GM12875 (cell line): ENCODE data around the gene MYO5B.

Experiments used
- H3K4me3 ChIP-seq: one replicate; pipeline ENCODE4 v1.5.1; 2011; ENCODE audit warnings: low read depth, low read length, control low read depth
- TF ChIP-seq, protein P1 (sequence below): IDR thresholded peaks from 2 replicates; pipeline ENCODE4 v1.5.1; 2011; ENCODE audit warnings: low read depth, mild to moderate bottlenecking, control low read depth, inconsistent platforms, low read length, moderate library complexity, borderline replicate concordance; ENCODE audit not compliant: insufficient read depth

MYO5B gene

DNA sequence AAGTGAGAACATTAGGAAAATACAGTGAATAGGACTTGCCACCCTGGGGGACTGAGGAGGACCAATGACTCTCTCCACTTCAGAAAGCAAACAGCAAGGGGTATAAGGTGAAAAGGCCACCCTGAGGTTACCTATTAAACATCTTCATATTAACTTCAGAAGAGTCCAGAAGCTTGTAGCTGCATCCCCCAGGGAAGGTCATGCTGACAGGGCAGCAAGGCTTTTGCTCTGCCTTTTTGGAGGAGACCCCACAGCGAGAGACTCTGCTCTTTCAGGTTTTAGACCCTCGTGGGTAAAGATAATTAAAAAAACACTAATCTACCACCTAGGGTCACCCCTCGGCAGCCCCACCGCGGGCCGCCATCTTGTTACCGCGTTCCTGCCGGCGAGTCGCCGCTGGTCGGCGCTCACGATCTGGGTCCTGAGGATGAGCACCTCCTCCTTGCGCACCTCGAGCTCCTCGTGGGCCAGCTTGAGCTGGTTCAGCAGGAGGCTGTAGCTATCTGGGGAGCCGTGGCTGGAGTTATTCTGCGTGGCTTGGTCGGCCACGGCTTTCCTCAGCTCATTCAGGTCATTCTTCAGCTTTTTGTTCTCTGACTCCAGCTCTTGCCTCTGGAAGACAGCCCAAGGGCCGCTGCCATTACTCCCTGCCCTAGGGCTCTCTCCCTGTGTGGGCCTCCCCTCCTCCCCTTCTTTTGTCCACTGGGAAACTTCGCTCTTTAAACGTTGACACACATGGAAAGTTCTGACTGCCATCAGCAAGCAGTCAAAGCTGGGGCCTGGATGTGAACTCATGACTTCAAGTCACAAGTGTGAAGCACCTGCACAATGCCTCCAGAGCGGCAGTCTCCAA, 331.0 kb downstream of the MYO5B start:
- no peak overlapping the region for H3K4me3 ChIP-seq
- TF ChIP-seq, protein P1, sequence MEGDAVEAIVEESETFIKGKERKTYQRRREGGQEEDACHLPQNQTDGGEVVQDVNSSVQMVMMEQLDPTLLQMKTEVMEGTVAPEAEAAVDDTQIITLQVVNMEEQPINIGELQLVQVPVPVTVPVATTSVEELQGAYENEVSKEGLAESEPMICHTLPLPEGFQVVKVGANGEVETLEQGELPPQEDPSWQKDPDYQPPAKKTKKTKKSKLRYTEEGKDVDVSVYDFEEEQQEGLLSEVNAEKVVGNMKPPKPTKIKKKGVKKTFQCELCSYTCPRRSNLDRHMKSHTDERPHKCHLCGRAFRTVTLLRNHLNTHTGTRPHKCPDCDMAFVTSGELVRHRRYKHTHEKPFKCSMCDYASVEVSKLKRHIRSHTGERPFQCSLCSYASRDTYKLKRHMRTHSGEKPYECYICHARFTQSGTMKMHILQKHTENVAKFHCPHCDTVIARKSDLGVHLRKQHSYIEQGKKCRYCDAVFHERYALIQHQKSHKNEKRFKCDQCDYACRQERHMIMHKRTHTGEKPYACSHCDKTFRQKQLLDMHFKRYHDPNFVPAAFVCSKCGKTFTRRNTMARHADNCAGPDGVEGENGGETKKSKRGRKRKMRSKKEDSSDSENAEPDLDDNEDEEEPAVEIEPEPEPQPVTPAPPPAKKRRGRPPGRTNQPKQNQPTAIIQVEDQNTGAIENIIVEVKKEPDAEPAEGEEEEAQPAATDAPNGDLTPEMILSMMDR = no peak

DNA sequence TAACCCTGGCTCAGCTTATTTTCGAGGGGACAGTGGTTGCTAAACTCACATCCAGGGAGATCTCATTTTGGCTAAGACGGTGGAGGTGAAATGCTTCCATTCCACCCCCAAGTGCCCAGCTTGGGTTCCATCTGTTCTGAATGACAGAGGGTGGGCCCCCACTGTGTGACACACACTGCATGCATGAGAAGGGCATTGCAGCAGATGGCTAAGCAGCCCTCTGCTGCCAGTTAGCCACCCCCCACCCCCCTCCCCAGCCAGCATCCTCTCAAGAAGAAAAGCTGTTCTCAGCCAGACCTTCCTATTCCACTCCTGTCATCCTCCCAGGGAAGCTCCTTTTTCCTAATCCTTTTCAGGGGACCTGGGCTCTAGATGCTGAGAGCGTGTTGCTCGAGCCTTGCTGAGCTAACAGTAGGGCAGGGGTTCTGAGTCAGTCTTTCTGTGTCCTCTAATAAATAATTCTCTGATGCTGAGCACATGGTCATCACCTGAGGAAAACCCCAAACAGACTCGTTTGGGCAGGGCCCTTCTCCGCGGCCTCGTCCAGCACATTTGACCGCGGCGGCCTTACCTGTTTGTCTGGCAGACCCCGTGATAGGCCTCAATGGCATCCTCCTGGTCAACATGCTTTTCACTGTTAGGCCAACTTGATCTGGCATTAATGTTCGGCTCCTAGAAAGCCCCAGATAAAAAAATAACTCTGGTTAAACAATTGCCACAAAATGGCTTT, 332.1 kb downstream of the MYO5B start:
- TF ChIP-seq, protein P1 = no peak
- no peak overlapping the region for H3K4me3 ChIP-seq

DNA sequence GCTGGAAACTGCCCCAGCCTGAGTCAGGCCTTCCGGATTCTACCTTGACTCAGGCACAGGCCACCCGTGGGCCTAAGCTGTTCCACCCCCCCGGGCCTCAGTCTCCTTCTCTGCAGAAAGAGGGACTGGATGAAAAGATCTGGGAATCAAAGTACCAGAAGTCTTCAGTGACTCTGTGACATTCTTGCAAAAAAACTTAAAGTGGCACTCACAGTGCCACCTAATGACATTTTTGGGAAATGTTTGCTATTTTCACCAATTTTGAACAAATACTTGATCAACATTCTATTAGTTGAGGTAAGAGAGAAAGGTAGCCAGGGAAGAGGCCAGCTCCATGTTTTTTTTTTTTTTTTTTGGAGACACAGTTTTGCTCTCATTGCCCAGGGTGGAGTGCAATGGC, 333.3 kb downstream of the MYO5B start:
- TF ChIP-seq, protein P1 = peak; percentile 31; the same call in 1 of the 2 replicates
- no peak overlapping the region for H3K4me3 ChIP-seq

DNA sequence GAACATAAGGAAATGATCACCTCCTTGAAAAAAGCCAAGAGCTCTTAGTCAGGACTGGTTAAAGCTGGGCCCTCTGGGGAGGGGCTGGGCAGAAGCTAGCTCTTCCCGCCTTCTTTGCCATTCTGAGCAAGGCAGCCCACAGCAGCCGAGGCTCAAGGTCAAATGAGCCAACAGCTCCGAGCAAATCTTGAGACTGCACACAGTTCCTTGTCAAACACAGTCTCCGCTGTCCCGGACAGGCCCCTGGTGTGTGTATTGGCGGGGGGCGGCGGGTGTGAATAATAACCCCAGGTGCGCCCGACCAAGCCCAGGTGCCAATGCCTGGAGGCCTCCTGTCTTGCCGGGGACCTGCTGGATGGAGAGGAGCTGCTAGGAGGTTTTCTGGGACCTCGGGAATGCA, 335.2 kb downstream of the MYO5B start:
- TF ChIP-seq, protein P1 = no peak
- no peak overlapping the region for H3K4me3 ChIP-seq

DNA sequence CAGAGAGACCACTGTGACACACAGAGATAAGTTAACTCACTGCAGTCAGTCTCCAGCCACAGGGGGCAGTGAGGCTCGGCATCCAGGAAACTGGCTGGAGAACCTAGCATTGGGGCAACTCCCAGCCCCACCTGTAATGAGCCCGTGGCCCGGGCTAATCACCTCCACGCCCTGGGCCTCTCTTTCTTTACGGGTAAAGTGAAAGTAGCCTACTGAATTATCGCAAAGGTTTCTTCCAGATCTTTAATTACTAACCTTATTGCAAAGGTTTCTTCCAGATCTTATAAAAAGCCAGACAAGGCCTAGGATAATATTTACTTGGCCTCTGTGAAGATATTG, 336.0 kb downstream of the MYO5B start:
- TF ChIP-seq, protein P1 = no peak
- no peak overlapping the region for H3K4me3 ChIP-seq

DNA sequence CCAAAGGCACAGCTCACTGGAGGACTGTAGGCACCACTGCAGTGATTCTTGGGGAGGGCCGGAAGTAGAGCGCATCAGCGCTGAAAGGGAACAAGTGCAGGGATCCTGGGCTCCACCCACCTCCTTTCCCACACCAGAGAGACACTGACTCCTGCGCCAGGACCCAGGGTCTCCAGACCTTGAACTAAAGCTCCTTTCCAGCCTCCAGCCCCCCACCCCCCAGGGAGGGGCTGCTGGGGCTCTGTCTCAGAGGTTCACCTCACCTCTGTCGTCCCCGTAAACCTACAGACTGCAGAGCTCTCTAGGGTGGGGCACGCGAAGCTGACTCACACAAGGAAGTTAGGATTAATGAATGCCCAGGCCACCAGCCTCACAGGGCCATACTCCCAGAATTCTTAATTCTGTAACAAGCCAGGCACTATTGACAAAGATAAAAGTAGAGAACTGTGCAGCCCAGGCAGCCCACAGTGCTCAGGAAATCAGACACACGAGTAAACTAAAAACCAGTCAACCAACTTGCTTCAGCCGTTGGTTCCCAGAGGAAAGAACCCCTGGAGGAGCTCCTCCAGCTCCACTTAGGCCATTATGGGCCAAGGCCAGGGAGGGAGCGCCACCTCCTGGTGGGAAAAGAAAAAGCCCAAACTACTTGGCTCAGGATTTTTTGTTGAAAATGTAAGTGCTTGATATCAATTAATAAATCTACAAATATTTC, 336.5 kb downstream of the MYO5B start:
- TF ChIP-seq, protein P1 = peak; percentile 77
- no peak overlapping the region for H3K4me3 ChIP-seq
